Measurements from ENCODE around the gene CCDC181.

- no peak for TF ChIP-seq CTCF (IDR thresholded peaks at IDR 0.05 in 4 of 5, conservative IDR thresholded peaks at IDR 0.05 in 1 of 5)
- no peak for TF ChIP-seq POLR2A (IDR thresholded peaks at IDR 0.05)
Measured at GRCh38 chr1:169392406-169392805, 34.9 kb downstream of the CCDC181 start.

Measured in gastrocnemius medialis (tissue), 4 donors.